Nephron progenitor cell (in vitro differentiated cells): Measurements from ENCODE around the gene RNF11.
A peak's percentile ranks its signal among the peaks of the same experiment; 100 is the strongest.
"Not testable (repeated sequence)": the region's sequence is repeated elsewhere in the genome, so short reads cannot be mapped to it uniquely, and the experiment has no call there.

ENCODE experiments used
- DNase-seq: peaks from one replicate; pipeline ENCODE4 v3.0.0; 2021
- H3K27ac Mint-ChIP-seq: 2 replicates; pipeline ENCODE4 v1.8.0; 2021; ENCODE audit warnings: mild to moderate bottlenecking, moderate library complexity, mixed read lengths
- H3K27me3 Mint-ChIP-seq: 2 replicates; pipeline ENCODE4 v1.8.0; 2021; ENCODE audit warnings: mild to moderate bottlenecking, low read depth, mixed read lengths; ENCODE audit not compliant: poor library complexity
- H3K36me3 Mint-ChIP-seq: 2 replicates; pipeline ENCODE4 v1.8.0; 2021; ENCODE audit warnings: low read depth, mixed read lengths
- H3K4me1 Mint-ChIP-seq: 2 replicates; pipeline ENCODE4 v1.8.0; 2021; ENCODE audit warnings: mixed read lengths
- H3K4me3 Mint-ChIP-seq: 2 replicates; pipeline ENCODE4 v1.8.0; 2021; ENCODE audit warnings: mild to moderate bottlenecking, moderate library complexity, mixed read lengths
- H3K9me3 Mint-ChIP-seq: 2 replicates; pipeline ENCODE4 v1.8.0; 2021; ENCODE audit warnings: mild to moderate bottlenecking, moderate library complexity, mixed read lengths
- CTCF ChIP-seq: fragments of 200-600 bp; sonication (generic); IDR thresholded peaks from 2 replicates; pipeline ENCODE4 v1.5.0; 2021; ENCODE audit warnings: antibody characterized with exemption

RNF11 gene

GRCh38 chr1:51231120-51231519 lies 5.0 kb upstream of the RNF11 start:
- Mint-ChIP-seq H3K27ac (no peak overlapping the region), H3K4me3 (no peak overlapping the region), H3K9me3 (no peaks in the 10 kb centered on the region), H3K4me1 (peaks cover 14% of the 10 kb centered on the region), H3K36me3 (no peaks in the 10 kb centered on the region), H3K27me3 (peaks cover 17% of the 10 kb centered on the region)
- no peak for TF ChIP-seq CTCF
- DNase-seq: no peak

GRCh38 chr1:51231896-51232295 lies 4.2 kb upstream of the RNF11 start:
- DNase-seq: no peak
- no peak for TF ChIP-seq CTCF
- Mint-ChIP-seq H3K4me3 (no peak overlapping the region), H3K27me3 (peaks cover 17% of the 10 kb centered on the region), H3K27ac (no peak overlapping the region), H3K4me1 (peaks cover 14% of the 10 kb centered on the region), H3K9me3 (no peaks in the 10 kb centered on the region), H3K36me3 (no peaks in the 10 kb centered on the region)

GRCh38 chr1:51234236-51234635 lies 1.8 kb upstream of the RNF11 start:
- H3K4me3 Mint-ChIP-seq: not testable (repeated sequence)

GRCh38 chr1:51234721-51235425 lies 1.2 kb upstream of the RNF11 start:
- Mint-ChIP-seq H3K4me1 (peaks cover 14% of the 10 kb centered on the region), H3K27ac (no peak overlapping the region), H3K27me3 (peaks cover 10% of the 10 kb centered on the region), H3K9me3 (no peaks in the 10 kb centered on the region), H3K4me3 (peak overlapping the region; percentile 93), H3K36me3 (no peaks in the 10 kb centered on the region)
- DNase-seq: no peak
- TF ChIP-seq CTCF: no peak

More at GRCh38 chr1:51234236-51234635, 1.8 kb upstream of the RNF11 start:
- DNase-seq, H3K36me3 Mint-ChIP-seq, H3K9me3 Mint-ChIP-seq, H3K27me3 Mint-ChIP-seq, H3K27ac Mint-ChIP-seq: not testable (repeated sequence)
- peaks cover 14% of the 10 kb centered on the region for H3K4me1 Mint-ChIP-seq

- Mint-ChIP-seq H3K27me3 (peaks cover 10% of the 10 kb centered on the region), H3K9me3 (no peaks in the 10 kb centered on the region), H3K27ac (no peak overlapping the region), H3K4me3 (no peak overlapping the region), H3K4me1 (peaks cover 20% of the 10 kb centered on the region), H3K36me3 (no peaks in the 10 kb centered on the region)
- no peak for TF ChIP-seq CTCF
- DNase-seq: peak; percentile 52
These were observed 668 bp downstream of the RNF11 start for GRCh38 chr1:51236531-51237350.

GRCh38 chr1:51237351-51238033 lies 1.4 kb downstream of the RNF11 start:
- Mint-ChIP-seq H3K9me3 (no peaks in the 10 kb centered on the region), H3K4me1 (peaks cover 20% of the 10 kb centered on the region), H3K27ac (no peak overlapping the region), H3K36me3 (no peaks in the 10 kb centered on the region), H3K27me3 (peaks cover 10% of the 10 kb centered on the region), H3K4me3 (no peak overlapping the region)
- TF ChIP-seq CTCF: no peak
- DNase-seq: no peak
